Suprapubic skin (tissue), 3 donors: ENCODE measurements around the gene DLG1.

ENCODE experiments used
- CTCF ChIP-seq, 2 donors: fragments of 200-600 bp in 1 of 2; fragments of 450-650 bp in 1 of 2; sonication (generic) in 1 of 2; IDR thresholded peaks; one replicate each; pipeline ENCODE4 v1.5.1; 2016 to 2019; ENCODE audit warnings: antibody characterized with exemption in 2 of 2, mild to moderate bottlenecking in 1 of 2, moderate library complexity in 1 of 2
- EP300 ChIP-seq: sonication (generic); formaldehyde crosslinking; IDR thresholded peaks from one replicate; pipeline ENCODE4 v1.6.1; 2017; ENCODE audit warnings: antibody characterized with exemption

GRCh38 chr3:197256836-197257444 is 41.5 kb downstream of the DLG1 start:
- TF ChIP-seq CTCF (IDR thresholded peaks at IDR 0.05): peak; percentile 41 to 71
- TF ChIP-seq EP300: no peak
